Fibroblast of the conjunctiva (primary cell): Measurements from ENCODE around the gene SLC16A3.
"Not testable (repeated sequence)": the region's sequence is repeated elsewhere in the genome, so short reads cannot be mapped to it uniquely, and the experiment has no call there.

ENCODE experiments used
- DNase-seq: peaks from one replicate; pipeline ENCODE4 v3.0.0-alpha.2; 2010; ENCODE audit warnings: low read depth

SLC16A3 gene

GRCh38 chr17:82204831-82205719 lies 23.8 kb upstream of the SLC16A3 start:
- DNase-seq, result peak; percentile 51

DNA sequence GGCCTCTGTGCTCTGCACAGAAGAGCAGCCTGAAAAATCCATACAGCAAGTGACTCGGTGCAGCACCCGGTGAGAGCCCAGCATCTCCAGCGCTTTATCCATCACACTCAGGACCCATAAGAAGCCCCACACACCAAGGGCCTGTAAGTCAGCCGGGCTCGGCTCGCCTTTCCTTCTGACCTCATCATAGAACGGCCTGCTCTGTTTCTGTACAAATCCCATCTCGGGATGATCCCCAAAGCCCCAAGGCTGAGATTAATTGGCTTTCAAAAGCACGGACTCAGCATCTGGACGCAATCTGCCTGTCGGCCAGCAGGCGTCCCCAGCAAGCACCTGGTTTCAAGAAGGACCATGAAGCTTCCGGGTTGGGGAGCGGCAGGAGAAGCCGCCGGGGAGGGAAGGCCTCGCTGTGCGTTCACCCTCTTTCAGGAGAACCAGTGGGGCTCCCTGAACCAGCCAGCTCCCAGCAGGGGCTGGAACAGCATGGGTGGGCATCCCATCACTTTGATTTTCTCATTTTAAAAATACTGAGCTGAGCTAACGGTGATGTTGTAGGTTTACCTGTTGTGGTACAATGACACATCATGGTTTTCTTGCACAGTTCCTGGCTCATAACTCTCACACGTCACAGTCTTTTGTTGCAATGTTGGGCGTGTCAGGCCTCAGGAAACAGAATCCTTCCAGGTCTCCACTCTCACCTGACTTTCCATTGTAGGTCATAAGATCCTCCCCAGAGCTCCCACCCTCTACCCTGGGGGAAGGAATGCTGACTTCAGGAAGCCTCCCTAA lies 22.9 kb upstream of the SLC16A3 start:
- DNase-seq, result peak; percentile 88

DNA sequence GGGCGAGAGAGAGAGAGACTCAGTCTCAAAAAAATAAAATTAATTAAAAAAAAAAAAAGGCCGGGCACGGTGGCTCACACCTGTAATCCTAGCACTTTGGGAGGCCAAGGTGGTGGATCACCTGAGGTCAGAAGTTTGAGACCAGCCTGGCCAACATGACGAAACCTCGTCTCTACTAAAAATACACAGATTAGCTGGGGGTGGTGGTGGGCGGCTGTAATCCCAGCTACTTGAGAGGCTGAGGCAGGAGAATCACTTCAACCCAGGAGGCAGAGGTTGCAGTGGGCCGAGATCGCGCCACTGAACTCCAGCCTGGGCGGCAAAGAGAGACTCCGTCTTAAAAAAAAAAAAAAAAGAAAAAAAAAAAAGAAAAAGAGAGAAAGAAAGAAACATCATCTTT lies 18.2 kb upstream of the SLC16A3 start:
- DNase-seq, result not testable (repeated sequence)

DNA sequence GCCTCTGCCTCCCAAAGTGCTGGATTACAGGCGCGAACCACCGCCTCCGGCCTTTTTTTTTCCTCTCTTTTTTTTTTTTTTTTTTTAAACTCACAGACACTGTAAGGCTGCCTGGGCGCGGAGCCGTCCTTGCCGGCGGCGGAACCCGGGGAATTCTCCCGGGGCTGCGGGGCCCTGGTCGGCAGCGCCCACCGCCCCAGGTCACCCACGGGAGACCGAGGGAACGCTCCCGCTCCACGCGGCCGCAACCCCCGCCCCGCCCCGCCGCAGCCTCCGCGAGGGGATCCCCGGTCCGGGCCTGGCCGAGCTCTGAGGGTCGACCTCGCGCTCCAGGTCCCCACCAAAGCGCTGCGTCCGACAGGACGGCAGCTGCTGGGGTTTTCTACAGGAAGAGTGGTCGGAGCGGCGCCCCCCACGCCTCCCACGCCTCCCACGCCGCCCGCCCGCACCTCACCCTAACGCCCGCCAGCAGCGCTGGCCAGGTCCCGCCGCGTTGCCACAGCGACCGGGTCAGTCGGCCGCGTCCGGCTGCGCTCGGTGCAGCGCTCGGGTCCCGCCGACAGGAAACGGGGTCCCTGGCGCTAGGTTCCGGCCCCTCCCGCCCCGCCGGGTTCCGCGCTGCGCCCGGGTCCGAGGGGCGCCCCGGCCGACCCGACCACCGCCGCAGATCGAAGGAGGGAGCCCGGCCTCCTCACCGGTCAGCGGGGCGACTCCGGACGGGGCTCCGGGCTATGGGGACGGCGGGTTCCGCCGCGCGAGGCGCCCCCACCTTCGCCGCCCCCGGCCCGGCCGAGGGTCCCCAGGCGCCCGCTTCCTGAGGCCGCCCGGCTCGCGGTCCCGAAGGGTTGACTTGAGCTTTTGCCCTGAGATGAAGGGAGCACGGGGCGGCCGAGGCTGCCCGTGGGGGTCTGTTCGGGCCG lies 16.3 kb upstream of the SLC16A3 start, which contains the start of gene CCDC57:
CCDC57 (minus strand) TSS at position 512 of the 920 bp plus-strand sequence. CDS start 10,898 bp downstream, outside the sequence.
- DNase-seq, result peak; percentile 48

DNA sequence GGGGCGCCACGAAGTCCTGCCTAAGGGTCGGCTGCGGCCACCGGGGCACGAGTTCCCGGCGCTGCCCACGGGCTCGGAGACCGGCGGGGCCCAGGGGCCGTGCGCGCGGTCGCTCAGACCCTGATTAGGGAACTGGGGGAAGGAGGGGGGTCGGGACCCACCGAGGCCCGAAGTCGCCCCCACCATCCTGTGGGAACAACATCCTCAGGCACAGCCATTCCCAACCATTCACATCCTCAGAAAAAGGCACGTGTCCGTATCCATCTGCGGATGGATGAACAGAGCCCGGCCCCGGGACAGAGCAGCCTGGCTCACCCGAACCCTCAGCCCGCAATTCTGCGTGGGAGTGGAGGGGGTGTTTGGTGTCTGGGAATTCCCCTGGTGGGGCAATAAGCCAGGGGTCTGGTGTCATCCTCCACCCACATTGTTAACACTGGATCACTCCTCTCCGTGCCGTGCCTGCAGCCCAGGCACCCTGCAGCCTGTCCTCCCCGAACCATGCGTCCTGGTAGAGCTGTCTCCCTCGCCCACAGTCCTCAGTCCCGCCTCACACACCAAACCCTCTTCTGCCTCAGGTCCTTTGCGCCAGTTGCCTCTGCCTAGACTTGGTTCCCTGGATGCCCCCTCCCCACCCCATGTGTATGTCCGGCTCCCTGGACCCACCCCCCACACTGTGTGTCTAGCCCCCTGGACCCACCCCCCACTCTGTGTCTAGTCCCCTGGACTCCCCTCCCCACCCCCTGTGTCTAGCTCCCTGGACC lies 15.4 kb upstream of the SLC16A3 start:
- DNase-seq, result peak; percentile 43

GRCh38 chr17:82214012-82214628 lies 14.7 kb upstream of the SLC16A3 start:
- no peak for DNase-seq

DNA sequence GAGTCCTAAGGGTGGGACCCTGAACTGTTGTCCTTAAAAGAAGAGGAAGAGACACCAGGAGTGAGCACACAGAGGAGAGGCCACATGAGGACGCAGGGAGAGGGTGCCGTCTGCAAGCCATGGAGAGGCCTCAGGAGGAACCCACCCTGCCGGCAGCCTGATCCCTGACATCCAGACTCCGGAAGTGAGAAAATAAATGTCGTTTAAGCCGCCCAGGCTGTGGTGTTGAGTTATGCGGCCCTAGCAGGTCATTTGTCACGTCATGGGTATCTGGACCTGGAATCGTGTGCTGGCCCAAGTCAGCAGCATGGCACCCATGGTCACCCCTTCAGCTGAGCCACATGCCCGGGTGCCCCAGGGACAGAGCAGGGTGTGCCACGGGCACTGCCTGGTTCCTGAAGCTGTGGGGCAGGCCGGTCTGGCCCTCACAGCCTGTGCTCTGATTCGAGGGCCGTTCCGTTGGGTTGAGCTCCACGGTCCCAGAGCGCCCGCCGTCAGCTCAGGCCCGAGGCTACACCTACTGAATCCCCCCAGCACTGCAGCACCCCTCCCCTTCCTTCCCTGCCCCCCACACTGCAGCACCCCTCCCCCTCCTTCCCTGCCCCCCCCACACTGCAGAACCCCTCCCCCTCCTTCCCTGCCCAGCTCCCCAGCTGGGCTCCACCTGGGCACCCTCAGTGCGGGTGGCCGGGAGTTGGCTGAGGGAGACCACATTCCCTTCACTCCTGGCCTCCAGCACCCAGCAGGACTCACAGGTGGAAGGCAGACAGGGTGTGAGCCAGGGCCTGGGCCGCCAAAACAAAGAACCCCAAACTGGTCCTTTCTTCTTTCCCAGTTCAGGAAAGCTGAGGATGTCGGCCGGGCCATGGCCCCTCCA lies 13.5 kb upstream of the SLC16A3 start:
- DNase-seq, result no peak

GRCh38 chr17:82215972-82216300 lies 12.9 kb upstream of the SLC16A3 start:
- DNase-seq, result no peak

- DNase-seq, result peak; percentile 57
Measured at GRCh38 chr17:82216301-82217119, 12.3 kb upstream of the SLC16A3 start.

DNA sequence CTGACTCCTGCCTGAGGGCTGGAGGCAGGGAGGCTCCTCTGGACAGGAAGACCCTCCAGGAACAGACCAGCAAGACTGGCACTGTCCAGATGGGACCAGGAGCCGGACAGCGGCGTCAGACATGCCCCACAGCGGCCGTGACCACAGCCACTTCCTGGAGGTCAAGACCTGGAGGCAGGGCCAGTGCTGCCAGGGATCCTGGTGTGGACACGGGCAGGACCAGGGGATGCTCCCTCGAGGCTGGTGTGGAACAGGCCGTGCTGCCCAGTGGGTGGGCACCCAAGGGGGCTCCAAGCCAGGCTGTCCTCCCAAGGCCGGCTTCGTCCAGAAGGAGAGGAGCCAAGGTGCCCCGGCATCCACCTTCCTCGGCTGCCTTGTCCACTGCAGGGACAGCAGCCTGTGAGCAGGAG lies 11.7 kb upstream of the SLC16A3 start:
- DNase-seq, result no peak

DNA sequence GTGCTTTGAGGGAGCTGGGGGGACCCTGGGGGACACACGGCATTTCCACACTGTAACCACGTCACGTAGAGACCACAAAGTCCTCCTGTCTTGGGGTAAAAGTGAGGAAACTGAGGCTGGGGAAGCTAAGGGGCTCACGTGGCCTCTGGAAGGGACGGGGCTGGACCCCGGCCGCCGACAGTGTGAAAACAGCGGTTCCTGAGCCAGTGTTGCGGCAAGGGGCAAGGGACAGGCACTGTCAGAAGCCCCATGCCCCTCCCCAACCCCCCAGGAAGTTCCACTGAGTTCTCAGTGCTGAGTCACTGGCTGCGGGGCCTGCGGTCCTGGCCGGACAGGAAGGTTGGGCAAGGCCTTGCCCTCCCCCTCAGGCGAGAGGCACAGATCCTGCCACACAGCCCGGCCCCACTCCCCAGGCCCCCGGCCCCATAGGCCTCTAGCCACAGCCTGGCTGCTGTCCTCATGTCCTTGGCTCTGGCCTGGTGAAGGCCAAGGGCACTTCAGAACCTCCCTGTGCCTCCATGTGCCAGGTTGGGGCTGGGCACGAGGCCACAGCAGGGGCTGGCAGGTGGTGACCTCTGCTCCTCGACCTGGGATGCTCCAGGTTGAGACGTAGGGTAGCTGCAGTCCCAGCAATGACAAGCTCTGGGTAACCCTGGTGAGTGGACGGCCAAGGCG lies 11.2 kb upstream of the SLC16A3 start:
- DNase-seq, result peak; percentile 56

- no peak for DNase-seq
Measured at GRCh38 chr17:82218349-82219075, 10.3 kb upstream of the SLC16A3 start.

- DNase-seq, result no peak
Measured at GRCh38 chr17:82219083-82219482, 9.8 kb upstream of the SLC16A3 start.

DNA sequence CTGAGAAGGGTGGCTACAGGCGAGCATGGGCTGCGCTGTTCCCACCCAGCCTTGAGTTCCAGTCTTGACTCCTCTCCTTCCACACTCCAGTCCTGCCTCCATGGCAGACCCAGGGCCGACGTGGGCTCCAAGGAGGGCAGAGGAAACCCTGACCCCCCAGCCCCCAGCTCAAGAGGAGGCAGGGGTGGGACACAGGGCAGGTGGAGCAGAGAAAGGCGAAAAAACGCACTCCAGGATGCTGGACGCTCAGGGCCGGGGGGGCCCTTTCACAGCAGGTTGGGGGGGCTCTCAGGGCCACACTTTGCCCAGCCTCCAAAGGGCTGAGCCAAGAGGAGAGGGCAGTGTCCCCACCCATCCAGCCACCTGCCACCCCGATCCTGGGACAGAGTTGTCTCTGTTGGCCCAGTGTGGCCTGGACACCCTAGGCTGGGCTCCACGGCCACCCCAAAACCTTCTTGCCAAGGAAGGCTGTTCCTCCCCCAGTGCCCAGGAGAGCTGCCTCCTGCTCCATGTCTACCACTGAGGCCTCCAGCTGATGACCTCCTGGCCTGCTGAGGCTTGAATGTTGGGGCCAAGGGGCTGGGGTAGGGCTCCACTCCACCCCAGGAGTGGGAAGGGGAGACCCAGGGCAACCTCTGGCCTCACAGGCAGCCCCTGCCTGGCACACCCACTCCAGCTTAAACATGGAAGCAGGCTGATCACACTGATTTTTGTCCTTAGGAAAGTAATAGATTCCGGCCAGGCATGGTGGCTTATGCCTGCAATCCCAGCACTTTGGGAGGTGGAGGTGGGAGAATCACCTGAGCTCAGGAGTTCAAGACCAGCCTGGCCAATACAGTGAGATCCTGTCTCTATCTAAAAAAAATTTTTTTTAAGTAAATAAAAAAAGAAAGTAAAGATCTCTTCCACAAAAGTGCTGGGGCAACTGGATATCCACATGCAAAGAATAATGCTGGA lies 8.8 kb upstream of the SLC16A3 start:
- no peak for DNase-seq

DNA sequence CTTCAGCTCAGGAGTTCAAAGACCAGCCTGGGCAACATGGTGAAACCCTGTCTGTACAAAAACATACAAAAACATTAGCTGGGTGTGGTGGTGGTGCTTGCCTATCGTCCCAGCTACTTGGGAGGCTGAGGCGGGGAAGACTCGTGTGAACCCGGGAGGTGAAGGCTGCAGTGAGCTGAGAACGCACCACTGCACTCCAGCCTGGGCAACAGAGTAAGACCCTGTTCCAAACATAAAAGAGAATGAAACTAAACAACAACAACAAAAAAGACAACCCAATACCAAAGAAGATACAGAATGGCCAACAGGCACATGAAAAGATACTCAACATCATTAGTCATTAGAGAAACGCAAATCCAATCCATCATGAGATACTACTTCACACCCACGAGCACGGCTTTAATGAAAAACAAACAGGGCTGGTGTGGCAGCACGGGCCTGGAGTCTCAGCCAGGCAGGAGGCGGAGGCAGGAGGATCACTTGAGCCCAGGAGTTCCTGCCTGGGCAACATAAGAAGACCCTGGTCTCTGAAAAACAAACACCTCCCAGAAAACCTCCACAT lies 7.4 kb upstream of the SLC16A3 start:
- DNase-seq, result no peak

GRCh38 chr17:82222816-82223215 lies 6.0 kb upstream of the SLC16A3 start:
- DNase-seq, result no peak
